Nucleus accumbens (tissue), 56 donors: ENCODE data around the gene RAPGEF6.
"Not testable (repeated sequence)": the region's sequence is repeated elsewhere in the genome, so short reads cannot be mapped to it uniquely, and the experiment has no call there.

ENCODE experiments used
- DNase-seq, 56 donors: peaks; one replicate each; lab custom pipeline; 2025; lab: John Stamatoyannopoulos, UW

RAPGEF6 gene

GRCh38 chr5:131396630-131397273 lies 238.3 kb downstream of the RAPGEF6 start:
- no peak for DNase-seq

GRCh38 chr5:131396015-131396414 lies 239.0 kb downstream of the RAPGEF6 start:
- DNase-seq = no peak

- no peak for DNase-seq
These were observed 240.9 kb downstream of the RAPGEF6 start for GRCh38 chr5:131394128-131394527.

DNA sequence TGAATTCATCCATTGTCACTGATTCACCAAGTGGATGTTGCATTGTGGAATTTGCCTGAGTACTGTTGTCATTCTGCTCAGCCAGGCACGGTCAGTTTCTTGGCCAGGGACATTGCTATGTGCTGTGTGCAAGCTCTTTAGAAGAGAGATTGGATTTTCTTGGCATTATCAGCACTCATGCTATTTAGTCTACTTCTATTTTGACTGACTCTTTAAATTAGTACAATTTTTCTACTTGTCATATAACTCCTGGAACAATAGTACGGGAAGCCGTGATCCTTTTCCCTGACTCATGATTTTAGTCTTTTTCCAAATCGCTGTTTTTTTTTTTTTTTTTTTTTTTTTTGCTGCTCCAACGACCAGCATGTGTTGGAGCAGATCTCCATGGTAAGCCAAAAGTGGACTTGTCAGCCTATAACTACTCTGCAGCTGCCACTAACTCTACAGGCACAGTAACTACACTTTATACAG lies 241.5 kb downstream of the RAPGEF6 start:
- DNase-seq = peak in 18 of 56 donors; percentile 2 to 41 (median 18)

DNA sequence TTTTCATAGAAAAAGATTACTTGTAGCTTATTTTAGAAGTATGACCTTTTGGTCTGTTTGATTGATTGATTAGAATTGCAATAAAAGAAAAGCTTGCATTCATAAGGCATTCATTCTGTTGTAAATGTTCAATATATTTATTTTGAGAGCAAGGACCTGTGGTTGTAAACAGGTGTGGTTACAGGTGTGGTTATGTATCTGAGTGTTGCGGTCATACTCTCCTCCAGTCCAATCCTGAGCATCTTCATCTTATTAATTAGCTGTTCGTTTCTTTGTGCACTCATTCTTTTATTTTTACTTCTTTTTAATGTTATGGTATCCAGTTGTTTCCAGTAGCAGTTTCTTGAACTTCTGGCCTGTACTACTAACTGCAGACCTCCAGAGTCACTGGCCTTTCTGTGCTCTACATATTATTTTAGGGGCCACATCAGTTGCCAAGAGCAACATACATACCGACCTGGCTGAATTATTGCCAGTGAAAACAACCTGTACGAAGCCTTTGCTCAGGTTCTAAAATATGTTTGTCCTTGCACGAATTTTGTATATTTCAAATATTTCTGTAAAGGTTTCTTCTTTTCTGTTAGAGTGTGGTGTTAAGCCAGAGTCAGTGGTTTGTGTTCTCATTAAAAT lies 242.4 kb downstream of the RAPGEF6 start:
- DNase-seq = no peak

DNA sequence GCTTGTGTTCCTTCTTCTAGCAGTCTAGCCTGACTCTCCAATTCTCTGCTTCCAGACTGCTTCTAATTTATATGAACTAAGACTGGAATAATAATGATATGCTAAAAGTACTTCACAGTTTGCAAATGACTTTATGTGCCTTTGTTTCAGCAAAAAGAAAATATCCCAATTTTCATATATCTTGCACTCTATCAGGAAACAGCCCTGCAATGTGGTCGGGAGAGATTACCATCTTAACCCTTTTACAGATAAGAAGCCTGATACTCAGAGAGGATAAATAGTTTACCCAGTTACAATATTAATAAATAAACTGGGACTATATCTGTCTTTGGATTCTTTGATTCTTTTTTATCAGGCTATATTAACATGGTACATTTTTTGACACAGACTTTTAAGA lies 245.2 kb downstream of the RAPGEF6 start:
- no peak for DNase-seq

DNA sequence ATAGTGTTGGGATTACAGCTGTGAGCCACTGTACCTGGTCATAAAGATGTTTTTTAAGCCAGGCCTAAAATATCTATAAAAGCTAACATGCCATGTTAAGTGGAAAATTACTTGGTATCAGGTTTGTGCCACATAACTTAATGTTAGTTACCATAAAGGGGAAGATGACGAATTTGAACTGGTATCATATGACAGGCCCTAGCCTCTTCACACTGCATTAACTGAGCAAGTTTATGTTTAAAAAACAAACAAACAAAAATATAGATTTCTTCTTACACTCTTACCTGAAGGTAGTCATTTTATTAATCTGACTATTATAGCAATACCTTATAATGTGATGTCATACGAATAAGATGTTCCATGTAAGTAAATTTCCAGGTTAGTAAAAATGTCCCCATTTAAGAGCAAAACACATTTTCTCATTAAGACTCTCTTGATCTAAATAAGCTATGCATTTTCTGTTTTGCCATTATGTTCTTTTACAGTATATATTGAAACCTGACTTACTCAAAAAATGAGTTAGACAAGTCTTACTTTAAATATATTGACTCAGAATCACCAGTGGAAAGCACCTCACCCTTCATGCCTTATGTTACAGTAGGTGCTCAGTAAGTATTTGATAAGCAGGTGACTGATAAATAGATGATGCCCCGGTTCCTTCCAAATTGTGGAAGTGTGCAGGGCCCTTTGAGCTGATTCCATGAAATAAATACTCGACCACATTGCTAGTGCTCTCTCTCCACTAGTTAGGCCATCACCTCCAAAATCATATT lies 245.7 kb downstream of the RAPGEF6 start:
- DNase-seq = no peak

- DNase-seq = no peak
These were observed 247.8 kb downstream of the RAPGEF6 start for GRCh38 chr5:131387255-131387654.

DNA sequence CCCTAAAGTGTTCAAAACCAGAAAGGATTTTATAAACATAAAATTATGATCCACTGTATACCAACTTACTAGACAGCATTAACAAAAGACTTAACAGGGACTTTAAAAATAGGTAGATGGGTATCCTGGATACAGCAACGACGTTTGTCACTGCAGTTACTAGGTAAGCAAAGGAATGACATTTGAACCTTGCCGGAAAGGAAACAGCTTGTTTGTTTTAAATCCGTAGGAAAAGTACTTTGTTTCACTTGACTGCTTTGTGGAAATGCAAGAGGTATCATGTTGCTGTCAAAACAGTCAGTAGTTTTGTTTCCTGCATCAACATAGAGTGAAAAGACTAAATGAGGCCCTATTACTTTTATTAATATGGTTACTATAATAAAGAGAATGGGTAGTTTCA lies 248.2 kb downstream of the RAPGEF6 start:
- no peak for DNase-seq

DNA sequence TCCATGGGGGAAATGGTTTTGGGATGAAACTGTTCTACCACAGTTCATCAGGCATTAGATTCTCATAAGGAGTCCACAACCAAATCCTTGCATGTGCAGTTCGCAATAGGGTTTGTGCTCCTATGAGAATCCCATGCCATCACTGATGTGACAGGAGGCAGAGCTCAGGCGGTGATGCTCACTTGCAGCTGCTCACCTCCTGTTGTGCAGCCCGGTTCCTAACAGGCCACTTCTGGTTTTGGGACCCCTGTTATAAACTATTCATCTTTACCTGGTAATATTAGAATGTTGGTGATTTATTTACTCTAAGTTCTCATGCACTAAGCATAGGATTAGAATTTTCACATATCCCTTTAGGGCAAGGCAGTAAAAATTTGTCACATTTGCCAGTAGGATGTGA lies 248.9 kb downstream of the RAPGEF6 start:
- DNase-seq = no peak

DNA sequence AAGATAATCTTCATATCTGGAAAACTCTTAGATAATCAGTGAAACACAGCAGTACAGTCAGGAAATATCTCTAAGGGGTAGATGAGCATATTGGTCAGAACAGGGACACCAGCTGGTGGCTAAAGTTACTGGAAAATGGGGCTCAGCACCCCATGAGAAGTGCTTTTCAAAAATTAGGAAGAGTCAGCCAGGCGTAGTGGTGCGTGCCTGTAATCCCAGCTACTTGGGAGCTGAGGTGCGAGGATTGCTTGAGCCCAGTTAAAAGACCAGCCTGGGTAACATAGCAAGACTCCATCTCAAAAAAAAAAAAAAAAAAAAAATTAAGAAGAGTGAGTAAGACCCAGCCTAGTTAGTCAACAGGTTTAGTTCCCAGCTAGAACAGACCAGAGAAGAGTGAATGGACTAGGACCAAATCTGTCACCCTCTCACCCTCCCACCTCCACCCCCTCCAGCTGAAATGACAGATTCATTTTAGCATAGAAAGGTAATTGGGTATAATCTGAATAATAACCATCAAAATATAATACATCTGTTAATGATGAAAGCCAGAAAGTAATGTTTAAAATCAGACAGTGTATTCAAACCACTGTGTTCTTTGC lies 250.3 kb downstream of the RAPGEF6 start:
- DNase-seq = no peak

- no peak for DNase-seq
These were observed 250.9 kb downstream of the RAPGEF6 start for GRCh38 chr5:131384173-131384572.

DNA sequence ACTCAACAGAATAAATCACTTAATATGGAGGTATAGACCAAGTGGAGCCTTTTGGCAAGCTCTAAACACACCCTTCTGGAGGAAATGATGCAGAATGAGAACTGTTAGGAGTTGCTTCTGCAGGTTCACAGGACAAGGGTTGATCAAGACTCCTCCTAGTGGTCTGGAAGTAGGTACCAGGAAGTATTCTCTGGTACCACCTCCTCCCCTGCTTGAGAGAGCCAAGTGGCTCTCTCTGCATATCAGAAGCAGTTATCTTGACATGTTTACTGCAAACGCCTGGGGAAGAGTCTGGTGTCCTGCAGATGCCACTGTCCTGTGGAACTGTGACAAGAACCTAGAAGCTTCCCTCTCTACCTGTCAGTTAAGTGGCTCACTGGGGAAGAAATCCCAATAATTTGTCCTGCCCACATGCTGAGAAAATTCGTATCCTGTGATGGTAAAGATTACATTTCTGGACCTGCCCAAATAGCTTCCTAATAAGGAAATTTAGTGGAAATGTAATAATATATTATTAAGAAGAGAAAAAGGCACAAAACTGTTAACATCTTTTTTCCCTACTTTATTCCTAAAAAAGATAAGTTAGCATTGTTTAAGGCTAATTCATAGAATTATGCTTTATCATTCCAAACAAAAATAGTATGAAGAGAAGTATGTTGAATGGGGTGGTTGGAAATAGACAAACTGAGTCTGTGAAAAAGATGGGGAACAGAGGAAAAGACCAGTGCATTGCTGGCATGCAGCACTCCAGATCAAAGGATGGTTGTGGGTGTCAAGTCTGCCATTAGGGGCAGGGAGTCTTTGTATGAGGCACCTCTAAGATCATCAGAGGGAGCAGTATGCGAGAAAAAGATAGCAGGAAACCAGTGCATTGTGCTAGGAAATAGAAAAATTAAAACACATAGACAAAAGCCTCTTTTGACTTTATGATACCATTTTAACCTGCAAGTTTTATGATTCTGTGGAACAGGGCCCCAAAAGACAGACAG lies 252.3 kb downstream of the RAPGEF6 start:
- peak in 5 of 56 donors; percentile 16 to 34 (median 19) for DNase-seq

- no peak for DNase-seq
These were observed 253.3 kb downstream of the RAPGEF6 start for GRCh38 chr5:131381777-131382176.

- DNase-seq = no peak
These were observed 254.0 kb downstream of the RAPGEF6 start for GRCh38 chr5:131381021-131381420.

DNA sequence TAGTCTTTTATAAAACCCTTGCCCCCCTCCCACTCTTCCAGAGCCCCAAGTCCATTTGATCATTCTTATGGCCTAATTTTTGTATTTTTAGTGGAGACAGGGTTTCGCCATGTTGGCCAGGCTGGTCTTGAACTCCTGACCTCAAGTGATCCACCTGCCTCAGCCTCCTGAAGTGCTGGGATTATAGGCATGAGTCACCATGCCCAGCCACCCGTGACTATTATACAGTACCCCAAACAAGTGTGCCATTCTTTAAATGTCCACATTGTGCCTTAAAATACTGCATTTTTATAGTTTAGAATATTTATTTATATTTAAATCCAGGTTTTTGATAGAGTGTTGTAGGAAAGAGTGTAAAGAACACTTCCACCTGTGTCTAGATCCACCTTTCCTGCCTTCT lies 254.8 kb downstream of the RAPGEF6 start:
- not testable (repeated sequence) for DNase-seq

DNA sequence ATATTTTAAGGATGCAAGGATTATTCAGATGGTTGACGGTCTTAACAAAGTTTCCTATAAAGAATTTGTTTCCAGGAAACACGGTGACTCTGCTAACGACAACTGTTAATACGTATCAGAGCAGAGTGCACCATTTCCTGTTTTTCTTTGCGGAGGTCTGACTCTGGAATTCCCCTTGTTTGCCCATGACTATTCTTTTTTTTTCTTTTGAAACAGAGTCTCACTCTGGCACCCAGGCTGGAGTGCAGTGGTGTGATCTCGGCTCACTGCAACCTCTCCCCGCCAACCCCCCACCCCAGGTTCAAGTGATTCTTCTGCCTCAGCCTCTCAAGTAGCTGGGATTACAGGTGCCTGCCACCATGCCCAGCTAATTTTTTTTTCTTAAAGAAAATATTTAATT lies 255.3 kb downstream of the RAPGEF6 start:
- DNase-seq = no peak

DNA sequence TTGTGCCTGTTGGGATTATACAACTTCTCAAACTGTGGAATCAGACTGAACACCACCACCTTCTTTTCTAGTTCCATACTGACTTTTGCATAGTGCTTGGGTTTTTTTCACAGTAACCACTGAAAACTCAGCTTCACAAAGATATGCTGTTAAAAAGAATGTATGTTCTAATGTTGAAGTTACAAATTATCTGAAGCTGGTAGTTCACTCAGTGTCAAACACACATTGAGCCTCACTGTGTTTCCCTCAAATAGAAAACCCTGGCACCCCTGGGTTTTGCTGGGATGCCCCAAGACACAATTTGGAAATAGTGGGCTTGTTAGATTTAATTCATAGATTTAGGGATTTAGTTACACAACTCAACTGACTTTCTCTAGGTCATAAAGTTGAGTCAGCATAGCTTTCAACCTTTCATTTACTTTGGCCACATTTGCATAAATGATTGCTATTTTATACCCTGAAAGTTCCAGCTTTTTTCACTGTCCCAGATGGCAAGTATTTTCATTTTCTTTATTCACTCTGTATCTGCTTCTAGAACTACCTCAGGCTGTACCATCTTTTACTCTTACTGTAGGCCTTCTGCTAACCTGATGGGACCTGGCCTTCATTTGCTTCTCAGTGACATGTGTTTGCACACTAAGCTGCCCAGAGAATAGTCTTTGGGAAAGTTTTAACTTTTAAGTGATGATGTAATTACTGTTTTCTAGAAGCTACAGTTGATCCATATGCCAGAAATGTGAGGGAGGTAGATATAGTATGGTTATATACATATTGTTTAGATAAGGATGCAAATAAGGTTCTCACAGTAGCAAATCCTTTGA lies 256.1 kb downstream of the RAPGEF6 start:
- no peak for DNase-seq

GRCh38 chr5:131377785-131378325 lies 257.2 kb downstream of the RAPGEF6 start:
- no peak for DNase-seq
